GM12873 (cell line): Measurements from ENCODE around the gene MMP21.

Experiments used
- TF ChIP-seq, protein P1 (sequence below): IDR thresholded peaks from 2 replicates; pipeline ENCODE4 v1.5.1; 2012; ENCODE audit warnings: low read depth, mild to moderate bottlenecking, moderate library complexity, low read length, control low read depth; ENCODE audit not compliant: insufficient read depth; ENCODE audit errors: missing control alignments

MMP21 gene

DNA sequence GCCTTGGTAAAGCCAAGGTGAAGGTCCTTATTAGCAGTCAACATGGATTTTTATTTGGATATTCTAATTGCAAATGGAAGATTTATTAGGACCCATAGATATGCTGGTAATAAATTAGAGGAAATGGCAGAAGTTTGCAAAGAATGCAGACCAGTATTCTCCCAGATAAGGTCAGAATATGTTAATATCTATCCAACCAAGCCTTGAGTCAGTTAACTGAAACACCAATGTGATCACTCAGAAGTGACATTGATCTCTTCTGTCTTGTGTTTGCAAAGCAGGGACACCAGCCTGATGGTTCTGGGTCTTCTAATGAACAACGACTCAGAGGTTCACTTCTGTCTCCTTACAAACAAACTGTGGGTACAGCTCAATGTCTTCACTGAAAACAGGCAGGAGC lies 26.0 kb upstream of the MMP21 start:
- TF ChIP-seq, protein P1, sequence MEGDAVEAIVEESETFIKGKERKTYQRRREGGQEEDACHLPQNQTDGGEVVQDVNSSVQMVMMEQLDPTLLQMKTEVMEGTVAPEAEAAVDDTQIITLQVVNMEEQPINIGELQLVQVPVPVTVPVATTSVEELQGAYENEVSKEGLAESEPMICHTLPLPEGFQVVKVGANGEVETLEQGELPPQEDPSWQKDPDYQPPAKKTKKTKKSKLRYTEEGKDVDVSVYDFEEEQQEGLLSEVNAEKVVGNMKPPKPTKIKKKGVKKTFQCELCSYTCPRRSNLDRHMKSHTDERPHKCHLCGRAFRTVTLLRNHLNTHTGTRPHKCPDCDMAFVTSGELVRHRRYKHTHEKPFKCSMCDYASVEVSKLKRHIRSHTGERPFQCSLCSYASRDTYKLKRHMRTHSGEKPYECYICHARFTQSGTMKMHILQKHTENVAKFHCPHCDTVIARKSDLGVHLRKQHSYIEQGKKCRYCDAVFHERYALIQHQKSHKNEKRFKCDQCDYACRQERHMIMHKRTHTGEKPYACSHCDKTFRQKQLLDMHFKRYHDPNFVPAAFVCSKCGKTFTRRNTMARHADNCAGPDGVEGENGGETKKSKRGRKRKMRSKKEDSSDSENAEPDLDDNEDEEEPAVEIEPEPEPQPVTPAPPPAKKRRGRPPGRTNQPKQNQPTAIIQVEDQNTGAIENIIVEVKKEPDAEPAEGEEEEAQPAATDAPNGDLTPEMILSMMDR, result no peak

DNA sequence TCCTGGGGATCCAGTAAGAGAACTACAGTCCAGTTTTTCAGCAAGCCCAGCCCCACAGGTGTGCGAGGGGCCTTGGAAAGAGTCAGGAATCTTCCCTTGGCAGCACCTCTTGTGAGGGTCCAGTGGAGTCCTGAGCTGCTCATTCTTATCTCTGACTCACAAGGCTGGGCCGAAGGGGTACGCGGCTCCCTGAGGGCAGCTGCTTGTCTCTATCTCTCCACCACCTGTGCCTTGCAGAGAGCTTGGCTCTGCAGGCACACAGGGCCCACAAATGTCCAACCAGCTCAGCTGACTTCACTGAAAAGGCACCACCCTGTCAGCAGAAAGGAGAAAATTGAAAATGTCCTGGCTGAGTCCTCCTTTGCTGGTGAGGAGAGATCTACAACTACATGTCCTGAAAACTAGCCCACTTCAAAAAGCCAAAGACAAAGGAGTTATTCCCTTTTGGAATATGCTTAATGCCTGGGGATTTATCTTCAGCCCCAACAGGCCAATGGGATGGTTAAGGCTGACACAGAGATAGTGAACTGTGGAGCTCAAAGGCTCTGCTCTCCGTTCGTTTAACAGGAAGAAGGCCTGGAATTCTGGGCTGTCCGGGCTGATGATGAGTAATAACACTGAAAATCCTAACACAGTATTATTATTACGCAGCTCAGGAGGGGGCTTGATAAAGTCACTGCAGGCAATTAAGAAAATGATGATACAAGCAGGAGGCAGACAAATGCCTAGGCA lies 24.0 kb upstream of the MMP21 start:
- TF ChIP-seq, protein P1, result no peak

DNA sequence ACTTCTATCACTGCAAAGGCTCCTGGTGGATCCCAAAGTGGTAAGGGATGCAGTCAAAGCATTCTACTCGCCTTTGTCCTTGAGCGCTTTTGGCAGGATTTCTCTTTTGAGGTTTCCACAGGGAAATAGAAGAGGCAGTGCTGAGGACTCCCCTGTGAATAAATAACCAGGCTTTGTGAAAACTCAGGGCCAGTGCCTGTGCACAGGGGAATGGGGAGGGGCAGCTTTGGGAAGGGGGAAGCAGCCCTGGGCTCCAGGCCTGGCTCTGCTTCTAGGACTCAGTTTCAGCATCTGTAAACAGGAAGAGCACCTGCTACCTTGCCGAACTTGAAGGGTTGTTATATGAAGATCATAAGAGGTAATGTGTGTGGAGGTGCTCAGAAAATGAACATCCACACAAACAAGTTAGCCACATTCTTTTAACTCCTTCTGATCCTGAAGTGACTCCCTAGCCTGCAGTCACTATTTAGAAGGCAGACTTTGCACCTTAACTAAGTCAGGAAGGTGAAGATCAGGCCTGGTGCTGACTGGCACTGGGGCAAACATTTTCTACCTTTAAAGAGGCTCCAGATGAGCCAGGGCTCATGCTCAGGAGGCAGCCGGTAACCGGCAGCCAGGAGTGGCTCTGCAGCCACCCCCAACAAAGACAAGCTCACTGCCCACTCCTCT lies 22.5 kb upstream of the MMP21 start:
- TF ChIP-seq, protein P1, result no peak

DNA sequence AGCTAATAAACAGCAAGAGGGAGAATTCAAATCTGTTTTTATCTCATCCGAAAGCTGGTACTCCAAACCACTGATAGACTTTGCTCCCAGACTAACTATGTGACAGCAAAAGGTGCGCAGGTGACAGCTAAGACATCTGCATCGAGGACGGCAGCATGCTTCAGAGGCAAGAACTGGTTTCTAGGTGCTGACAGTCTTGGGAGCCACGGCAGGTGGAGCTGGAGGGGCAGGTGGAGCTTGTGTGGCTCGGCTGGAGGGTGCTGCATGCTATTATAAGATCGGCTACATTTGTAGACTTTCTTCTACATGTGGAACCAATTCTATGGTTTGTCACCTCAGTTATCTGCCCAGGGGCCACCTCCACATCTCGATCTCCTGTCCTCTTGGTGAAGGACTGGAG lies 21.8 kb upstream of the MMP21 start:
- TF ChIP-seq, protein P1, result no peak

DNA sequence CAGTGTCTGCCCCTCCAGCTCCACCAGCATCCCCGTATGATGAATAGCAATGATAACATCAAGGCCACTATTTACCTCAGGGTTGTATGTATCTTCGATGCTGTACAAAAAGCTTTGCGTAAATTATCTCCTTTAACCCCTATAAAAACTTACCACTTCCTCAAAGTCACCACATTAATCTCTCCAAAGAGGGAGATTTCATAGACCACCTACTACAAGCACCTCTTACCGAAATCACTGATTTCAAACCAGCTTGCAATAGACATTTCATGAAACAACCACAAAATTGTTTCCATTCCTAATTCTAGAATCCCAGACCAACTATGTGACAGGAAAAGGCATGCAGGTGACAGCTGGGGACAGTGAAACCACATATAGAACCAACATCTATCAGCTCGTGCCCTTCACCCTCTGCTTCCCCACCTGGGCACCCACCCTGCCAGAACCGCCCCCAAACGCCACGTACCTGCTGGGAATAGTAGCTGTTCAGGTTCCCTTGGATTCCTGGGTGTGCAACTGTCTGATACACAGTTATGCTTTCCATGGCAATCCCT lies 20.1 kb upstream of the MMP21 start:
- TF ChIP-seq, protein P1, result no peak

DNA sequence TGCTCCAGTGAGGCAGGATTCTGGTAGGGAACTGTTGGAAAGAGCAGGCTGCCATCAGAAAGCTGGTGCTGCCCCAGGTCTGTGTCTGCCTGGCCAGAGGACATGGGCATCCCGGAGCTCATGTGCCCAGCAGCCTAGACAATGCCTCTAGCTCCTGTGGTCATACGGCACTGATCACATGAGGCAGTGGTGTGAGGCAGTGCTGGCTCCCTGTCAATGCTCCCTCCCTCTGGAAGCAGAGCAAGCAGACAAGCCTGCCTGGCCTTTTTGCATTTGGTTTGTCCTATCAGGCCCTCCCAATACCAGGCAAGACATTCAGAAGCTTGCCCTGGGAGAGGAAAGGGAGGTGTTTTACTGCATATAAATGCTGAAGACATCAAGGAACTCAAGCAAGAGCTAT lies 19.5 kb upstream of the MMP21 start:
- TF ChIP-seq, protein P1, result no peak

DNA sequence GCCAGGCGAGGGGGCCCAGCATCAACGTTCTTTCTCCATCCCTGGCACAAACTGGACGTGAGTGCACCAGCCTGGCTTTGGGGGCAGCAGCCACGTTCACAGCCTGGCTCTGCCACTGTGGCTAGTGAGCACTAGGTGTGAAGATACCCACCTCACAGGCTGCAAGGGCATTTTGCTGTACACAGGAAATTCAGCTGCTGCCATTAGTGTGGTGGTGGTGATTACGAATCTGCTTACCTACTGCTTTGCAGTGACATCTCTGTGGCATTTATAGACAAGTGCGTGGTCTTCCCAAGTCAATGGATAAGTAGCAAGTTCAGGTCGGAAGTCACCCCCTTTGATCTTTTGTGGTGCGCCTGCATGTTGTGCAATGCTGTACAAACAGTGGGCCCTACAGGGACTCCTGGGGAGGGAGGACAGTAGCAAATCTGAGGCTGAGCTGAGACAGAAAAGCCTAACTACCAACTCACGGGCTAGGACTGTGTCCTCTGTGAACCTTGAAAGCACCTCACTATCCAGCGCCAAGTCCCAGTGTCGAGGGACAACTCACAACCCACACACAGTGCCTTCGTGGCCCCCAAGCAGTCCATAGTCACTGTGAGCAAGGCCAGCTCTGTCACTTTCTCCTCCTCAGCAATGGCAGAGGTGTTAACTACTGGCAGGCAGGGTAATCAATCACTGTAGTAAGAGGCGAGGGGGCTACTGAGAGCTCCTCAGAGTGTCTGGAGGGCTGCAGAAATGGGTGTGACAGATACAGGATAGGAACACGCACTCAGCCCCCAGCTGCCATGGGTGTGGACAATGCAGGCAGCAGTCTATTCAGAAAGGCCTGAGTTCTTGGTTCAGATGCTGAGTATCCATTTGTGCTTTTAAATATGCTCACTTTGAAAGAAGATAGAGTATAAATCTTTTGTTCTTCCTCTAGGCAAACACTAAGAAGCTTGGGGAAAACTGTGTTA lies 17.0 kb upstream of the MMP21 start:
- TF ChIP-seq, protein P1, result no peak
